ENCODE data around the gene LYSMD4.

Gene LYSMD4

DNA sequence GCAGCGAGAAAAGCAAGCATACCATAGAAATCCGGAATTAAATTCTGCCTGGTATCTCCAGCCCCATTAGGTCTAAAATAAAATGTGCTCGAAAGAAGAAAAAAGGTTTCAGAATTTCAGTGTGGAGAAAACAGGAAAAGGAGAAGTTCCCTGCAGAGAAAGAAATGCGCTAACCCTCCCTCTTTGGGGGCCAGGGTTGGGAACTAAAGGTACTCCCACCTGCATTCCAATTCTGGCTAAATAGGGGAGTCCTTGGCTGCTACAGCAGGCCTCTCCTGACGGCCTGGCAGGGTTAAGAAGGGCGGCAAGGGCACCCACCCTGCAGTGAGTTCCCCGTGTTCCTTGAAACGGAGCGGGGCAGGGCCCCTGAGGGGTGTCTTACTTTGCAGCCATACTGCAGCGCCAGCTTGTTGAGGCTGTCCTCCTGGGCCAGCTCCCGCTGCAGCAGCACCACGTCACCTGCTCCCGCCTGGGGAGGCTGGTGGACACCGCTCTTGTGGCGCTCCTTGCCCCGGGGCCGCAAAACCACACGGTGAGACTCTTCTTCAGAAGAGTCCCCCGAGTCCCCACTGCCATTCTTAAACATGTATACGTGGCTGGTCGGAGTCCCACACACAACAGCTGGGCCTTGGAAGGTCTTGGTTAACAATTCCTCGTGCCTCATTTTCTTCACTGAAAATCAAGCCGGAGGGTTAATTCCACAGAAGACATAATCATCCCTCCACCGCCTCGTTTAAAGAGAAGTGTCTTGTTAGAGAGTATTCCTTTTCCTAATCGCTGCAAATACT is 1.7 kb downstream of the LYSMD4 start:
- TF ChIP-seq, protein P1, sequence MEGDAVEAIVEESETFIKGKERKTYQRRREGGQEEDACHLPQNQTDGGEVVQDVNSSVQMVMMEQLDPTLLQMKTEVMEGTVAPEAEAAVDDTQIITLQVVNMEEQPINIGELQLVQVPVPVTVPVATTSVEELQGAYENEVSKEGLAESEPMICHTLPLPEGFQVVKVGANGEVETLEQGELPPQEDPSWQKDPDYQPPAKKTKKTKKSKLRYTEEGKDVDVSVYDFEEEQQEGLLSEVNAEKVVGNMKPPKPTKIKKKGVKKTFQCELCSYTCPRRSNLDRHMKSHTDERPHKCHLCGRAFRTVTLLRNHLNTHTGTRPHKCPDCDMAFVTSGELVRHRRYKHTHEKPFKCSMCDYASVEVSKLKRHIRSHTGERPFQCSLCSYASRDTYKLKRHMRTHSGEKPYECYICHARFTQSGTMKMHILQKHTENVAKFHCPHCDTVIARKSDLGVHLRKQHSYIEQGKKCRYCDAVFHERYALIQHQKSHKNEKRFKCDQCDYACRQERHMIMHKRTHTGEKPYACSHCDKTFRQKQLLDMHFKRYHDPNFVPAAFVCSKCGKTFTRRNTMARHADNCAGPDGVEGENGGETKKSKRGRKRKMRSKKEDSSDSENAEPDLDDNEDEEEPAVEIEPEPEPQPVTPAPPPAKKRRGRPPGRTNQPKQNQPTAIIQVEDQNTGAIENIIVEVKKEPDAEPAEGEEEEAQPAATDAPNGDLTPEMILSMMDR (IDR thresholded peaks at IDR 0.05; ENCODE audit: insufficient read depth, low read depth, low read length, missing control alignments) = no peak
- H3K4me3 ChIP-seq (ENCODE audit: low read depth, low read length) = no peak overlapping the region
- DNase-seq (ENCODE audit: low read depth) = no peak

DNA sequence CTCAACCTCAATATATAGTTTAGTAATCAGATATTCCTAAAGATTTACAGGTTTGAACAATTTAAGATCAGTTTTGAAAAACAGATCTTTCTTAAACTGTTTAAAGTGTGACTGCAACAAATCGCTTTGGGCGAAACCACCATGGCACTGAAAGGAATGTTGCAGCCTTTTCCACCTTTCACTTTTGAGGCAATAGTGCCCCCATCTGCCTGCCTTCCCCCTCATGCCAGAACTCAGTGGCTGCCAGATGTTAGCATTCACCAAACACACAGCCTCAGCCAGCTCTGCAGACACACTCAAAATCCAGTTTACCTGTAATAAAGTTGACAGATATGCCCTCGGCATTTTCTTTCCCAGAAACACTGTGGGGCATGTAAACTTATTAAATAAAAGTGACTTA is 3.3 kb downstream of the LYSMD4 start:
- DNase-seq (ENCODE audit: low read depth) = peak; percentile 37
- no peak overlapping the region for H3K4me3 ChIP-seq (ENCODE audit: low read depth, low read length)
- TF ChIP-seq, protein P1 (IDR thresholded peaks at IDR 0.05; ENCODE audit: insufficient read depth, low read depth, low read length, missing control alignments) = peak; percentile 42

DNA sequence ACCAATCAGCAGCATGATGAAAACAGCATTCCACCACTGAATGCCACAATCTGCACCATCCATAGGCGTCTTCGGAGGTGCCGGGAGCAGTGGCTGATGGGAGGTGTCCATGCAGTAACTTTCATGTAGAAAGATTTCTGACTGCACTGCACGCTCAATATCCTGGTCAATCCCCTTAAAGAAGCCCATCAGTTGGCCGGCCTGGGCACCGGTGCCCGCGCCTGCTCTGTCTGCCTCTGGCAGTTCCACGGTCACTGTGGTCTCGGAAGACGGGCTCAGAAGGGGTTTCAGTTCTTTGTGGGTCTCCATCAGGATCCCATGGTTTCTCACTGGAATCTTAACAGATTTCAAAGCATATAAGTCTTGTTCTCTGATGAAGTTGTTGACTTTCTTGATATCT is 3.9 kb downstream of the LYSMD4 start:
- TF ChIP-seq, protein P1 (IDR thresholded peaks at IDR 0.05; ENCODE audit: insufficient read depth, low read depth, low read length, missing control alignments) = no peak
- no peak overlapping the region for H3K4me3 ChIP-seq (ENCODE audit: low read depth, low read length)

DNA sequence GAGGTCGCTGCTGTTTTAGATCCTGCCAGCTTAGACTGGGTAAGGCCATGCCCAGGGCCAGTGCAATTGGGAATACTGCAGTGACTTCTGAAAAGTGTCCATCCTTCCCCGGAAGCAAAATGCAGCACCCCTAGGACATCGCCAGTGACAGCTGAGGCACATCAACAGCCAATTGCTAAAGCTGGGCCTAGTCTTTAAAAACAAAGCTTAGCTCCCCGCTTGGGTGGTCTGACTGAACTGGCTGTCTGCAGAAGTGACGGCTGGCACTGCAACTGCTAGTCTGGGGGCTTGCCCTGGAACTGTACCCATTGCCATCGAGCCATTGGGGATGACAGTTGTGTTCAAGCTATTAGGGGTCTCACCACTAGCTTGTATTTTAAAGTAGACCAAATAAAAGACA is 4.3 kb downstream of the LYSMD4 start:
- DNase-seq (ENCODE audit: low read depth) = no peak
- H3K4me3 ChIP-seq (ENCODE audit: low read depth, low read length) = no peak overlapping the region
- TF ChIP-seq, protein P1 (IDR thresholded peaks at IDR 0.05; ENCODE audit: insufficient read depth, low read depth, low read length, missing control alignments) = no peak

More for the DNA sequence above, 3.9 kb downstream of the LYSMD4 start:
- no peak for DNase-seq (ENCODE audit: low read depth)

DNA sequence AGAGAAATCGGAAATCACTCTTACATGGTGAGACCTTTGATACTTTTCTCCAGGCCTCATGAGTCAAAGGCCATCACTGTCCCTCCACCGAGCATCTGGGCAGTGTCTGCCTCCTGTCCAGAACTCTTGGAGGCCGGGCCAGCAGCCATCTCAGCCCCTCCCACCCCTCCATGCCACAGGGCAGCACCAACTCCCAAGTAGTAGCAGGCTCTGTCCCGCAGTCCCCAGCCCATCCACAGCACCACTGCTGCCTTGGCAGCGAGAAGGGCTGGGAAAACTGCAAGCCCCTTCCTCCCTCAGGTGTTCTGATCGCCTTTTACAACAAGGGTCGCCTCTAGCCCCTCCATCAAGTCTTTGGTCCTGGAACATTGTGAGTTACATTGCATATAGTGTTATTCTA is 5.5 kb downstream of the LYSMD4 start:
- no peak for DNase-seq (ENCODE audit: low read depth)
- TF ChIP-seq, protein P1 (IDR thresholded peaks at IDR 0.05; ENCODE audit: insufficient read depth, low read depth, low read length, missing control alignments) = no peak
- H3K4me3 ChIP-seq (ENCODE audit: low read depth, low read length) = no peak overlapping the region

DNA sequence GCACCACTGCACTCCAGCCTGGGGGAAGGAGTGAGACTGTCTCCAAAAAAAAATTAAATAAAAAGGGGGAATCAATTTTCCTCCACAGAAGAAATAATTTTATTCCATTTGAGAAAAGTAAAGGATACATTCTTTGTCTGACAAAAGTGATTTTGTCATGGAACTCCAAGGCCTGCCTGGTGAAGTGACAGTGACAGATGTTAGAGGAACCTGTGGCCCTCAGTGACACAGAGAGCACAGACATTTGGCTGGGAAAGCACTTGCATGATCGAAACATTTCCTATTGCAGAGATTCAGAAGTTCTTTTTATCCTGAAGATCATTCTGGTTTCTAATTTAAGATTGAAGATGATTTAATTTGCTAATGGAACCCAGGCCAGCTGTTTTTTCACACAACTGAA is 5.9 kb downstream of the LYSMD4 start:
- H3K4me3 ChIP-seq (ENCODE audit: low read depth, low read length) = no peak overlapping the region
- no peak for DNase-seq (ENCODE audit: low read depth)

More for the DNA sequence above, 5.9 kb downstream of the LYSMD4 start:
- TF ChIP-seq, protein P1 (IDR thresholded peaks at IDR 0.05; ENCODE audit: insufficient read depth, low read depth, low read length, missing control alignments) = no peak

Measured in GM12865 (cell line).